Cerebellar nuclear complex (tissue), 1 donor: ENCODE measurements around the gene RNPS1.
"Not testable (repeated sequence)": the region's sequence is repeated elsewhere in the genome, so short reads cannot be mapped to it uniquely, and the experiment has no call there.

ENCODE experiments used
- DNase-seq, 2 experiments: peaks; one replicate each; lab custom pipeline; 2025; lab: John Stamatoyannopoulos, UW

Gene RNPS1

GRCh38 chr16:2257726-2258125 lies 10.2 kb downstream of the RNPS1 start:
- no peak for DNase-seq

GRCh38 chr16:2256531-2257140 lies 11.3 kb downstream of the RNPS1 start:
- no peak for DNase-seq

- no peak for DNase-seq
Measured at GRCh38 chr16:2253293-2253692, 14.6 kb downstream of the RNPS1 start.

- no peak for DNase-seq
Measured at GRCh38 chr16:2252806-2253148, 15.1 kb downstream of the RNPS1 start.

GRCh38 chr16:2251296-2252111 lies 16.4 kb downstream of the RNPS1 start, which contains the start of gene ECI1:
TSS of gene ECI1 (minus strand) at chr16:2251587. CDS start at chr16:2251566, 21 bp downstream.
- DNase-seq = peak; percentile 63 to 74

- DNase-seq = no peak
Measured at GRCh38 chr16:2250652-2251295, 17.2 kb downstream of the RNPS1 start.

GRCh38 chr16:2246301-2246885 lies 21.5 kb downstream of the RNPS1 start:
- no peak for DNase-seq

GRCh38 chr16:2244926-2245795 lies 22.8 kb downstream of the RNPS1 start:
- no peak for DNase-seq

GRCh38 chr16:2244301-2244700 lies 23.6 kb downstream of the RNPS1 start:
- DNase-seq = no peak

GRCh38 chr16:2243781-2244180 lies 24.1 kb downstream of the RNPS1 start:
- DNase-seq = no peak

- no peak for DNase-seq
Measured at GRCh38 chr16:2243031-2243528, 24.8 kb downstream of the RNPS1 start.

GRCh38 chr16:2242598-2242997 lies 25.3 kb downstream of the RNPS1 start:
- DNase-seq = no peak

GRCh38 chr16:2240331-2240730 lies 27.6 kb downstream of the RNPS1 start:
- DNase-seq = not testable (repeated sequence)

- DNase-seq = no peak
Measured at GRCh38 chr16:2238838-2239675, 28.9 kb downstream of the RNPS1 start.

GRCh38 chr16:2238150-2238837 lies 29.6 kb downstream of the RNPS1 start:
- DNase-seq = no peak

GRCh38 chr16:2237493-2238149 lies 30.3 kb downstream of the RNPS1 start:
- DNase-seq = no peak

GRCh38 chr16:2237102-2237482 lies 30.8 kb downstream of the RNPS1 start:
- no peak for DNase-seq

GRCh38 chr16:2236337-2237101 lies 31.4 kb downstream of the RNPS1 start, which contains the start of gene DNASE1L2:
TSS of gene DNASE1L2 (plus strand) at chr16:2236444. CDS start at chr16:2236817, 373 bp downstream.
- DNase-seq = no peak
